ENCODE data around the gene NR1D2.

GRCh38 chr3:23994244-23994569, 49.1 kb downstream of the NR1D2 start:
- TF ChIP-seq EZH2phosphoT487 (IDR thresholded peaks at IDR 0.05; ENCODE audit: borderline replicate concordance, low read length): no peak
- no peak for TF ChIP-seq CTCF (IDR thresholded peaks at IDR 0.05; ENCODE audit: low read depth, low read length, poor library complexity, severe bottlenecking)

Measured in DOHH2 (cell line).